Panc1 (cell line): ENCODE measurements around the gene TREML2. TPM values are rescaled to one million over a fixed set of nuclear protein-coding genes. Genes with fewer than 3 reads are reported as not detected.

Source experiments
- ATAC-seq: fragments of 200-7000 bp; cut with Tn5 transposase; 2 replicates; pipeline ENCODE4 v1.9.1; 2020; ENCODE audit warnings: mild to moderate bottlenecking, moderate library complexity
- BruUV-seq: library from RNA; stranded (reverse); fragments of 400-500 nt; replicated peaks from 2 replicates; lab custom pipeline; 2021; lab: Mats Ljungman, UMichigan
- CTCF ChIA-PET: fragments of 300-600 bp; sonication (Branson Sonifier 250); formaldehyde crosslinking; loops from one replicate; lab custom pipeline; 2022; ENCODE audit warnings: antibody characterized with exemption; lab: Charles Lee
- POLR2A ChIA-PET: fragments of 300-600 bp; sonication (Branson Sonifier 250); formaldehyde crosslinking; loops from one replicate; lab custom pipeline; 2022; ENCODE audit warnings: antibody characterized with exemption; lab: Charles Lee
- DNase-seq: peaks from one replicate; pipeline ENCODE4 v3.0.0-alpha.2; 2010; ENCODE audit warnings: low read depth, low spot score
- H3K27ac ChIP-seq: 2 replicates; pipeline ENCODE4 v1.5.1; 2011; ENCODE audit warnings: mild to moderate bottlenecking, low read length, inconsistent platforms
- H3K27me3 ChIP-seq: fragments of 200-500 bp; sonication (Bioruptor generic); 2 replicates; pipeline ENCODE4 v1.6.0; 2014; ENCODE audit warnings: low read length, inconsistent platforms; ENCODE audit not compliant: control insufficient read depth, insufficient read depth
- H3K36me3 ChIP-seq: fragments of 200-500 bp; sonication (Bioruptor generic); 2 replicates; pipeline ENCODE4 v1.5.1; 2014; ENCODE audit warnings: inconsistent platforms, mild to moderate bottlenecking, low read length, moderate library complexity; ENCODE audit not compliant: control insufficient read depth, insufficient read depth
- H3K4me1 ChIP-seq: 2 replicates; pipeline ENCODE4 v1.5.1; 2011; ENCODE audit warnings: inconsistent platforms, mild to moderate bottlenecking, low read length, moderate library complexity; ENCODE audit not compliant: control insufficient read depth, insufficient read depth
- H3K4me3 ChIP-seq, 2 experiments: 2 replicates each; pipeline ENCODE4 v1.5.1; 2011 to 2012; ENCODE audit warnings: low read depth in 2 of 2, low read length in 2 of 2, mild to moderate bottlenecking in 2 of 2, inconsistent platforms in 1 of 2, moderate library complexity in 1 of 2
- H3K9me3 ChIP-seq: fragments of 200-500 bp; sonication (Bioruptor generic); 2 replicates; pipeline ENCODE4 v1.5.1; 2014; ENCODE audit warnings: low read depth, mild to moderate bottlenecking, inconsistent platforms, low read length, moderate library complexity; ENCODE audit not compliant: control insufficient read depth, insufficient read depth
- CTCF ChIP-seq: fragments of 450-650 bp; IDR thresholded peaks from 2 replicates; pipeline ENCODE4 v1.5.1; 2017; ENCODE audit warnings: mild to moderate bottlenecking
- POLR2AphosphoS5 ChIP-seq: IDR thresholded peaks from 2 replicates; pipeline ENCODE4 v1.6.1; 2012; ENCODE audit warnings: mild to moderate bottlenecking, low read depth, low read length, moderate library complexity
- REST ChIP-seq, 2 experiments: IDR thresholded peaks; 2 replicates each; pipeline ENCODE4 v1.6.1; 2011 to 2012; ENCODE audit warnings: low read depth in 2 of 2, control low read depth in 1 of 2, low read length in 1 of 2, mild to moderate bottlenecking in 1 of 2, moderate library complexity in 1 of 2; ENCODE audit not compliant: insufficient read depth in 1 of 2
- SIN3A ChIP-seq: IDR thresholded peaks from 2 replicates; pipeline ENCODE4 v1.6.1; 2012; ENCODE audit warnings: low read depth, mild to moderate bottlenecking, low read length, moderate library complexity, borderline replicate concordance; ENCODE audit not compliant: insufficient read depth
- TCF7L2 ChIP-seq: IDR thresholded peaks from 2 replicates; pipeline ENCODE4 v1.6.1; 2011; ENCODE audit warnings: mild to moderate bottlenecking, low read depth, low read length, inconsistent platforms
- in situ Hi-C: cut with HindIII; loops from 2 replicates; pipeline ENCODE4 v1.10.0; 2016; ENCODE audit warnings: low sequenced_read_pairs, low pct_unique_long_range_greater_than_20kb
- intact Hi-C: fragments of 100-400 bp; cut with micrococcal nuclease; formaldehyde crosslinking; loops from one replicate; pipeline ENCODE4 v1.10.0; 2022; ENCODE audit not compliant: unreplicated experiment
- total RNA-seq: library from RNA; stranded (reverse); gene quantifications from one replicate; pipeline ENCODE4 v1.2.1, GENCODE V29; 2021; ENCODE audit not compliant: unreplicated experiment

The TREML2 gene
- total RNA-seq, 1 experiment from 2014 or later, result not detected

- no peak for TF ChIP-seq REST (IDR thresholded peaks at IDR 0.05; ENCODE audit: insufficient read depth in 1 of 2, low read depth in 2 of 2, low read length in 1 of 2)
- TF ChIP-seq TCF7L2, result no peak
- no peak for TF ChIP-seq CTCF
- TF ChIP-seq SIN3A, result no peak
- no peak for TF ChIP-seq POLR2AphosphoS5
- no TSS peak for BruUV-seq
- H3K9me3 ChIP-seq, result peaks cover 4% of the 10 kb centered on the region; the same call in 1 of the 2 replicates
- intact Hi-C loops (no loop called here), in situ Hi-C loops (no loop called here)
- CTCF ChIA-PET, result no interaction called here
- H3K27me3 ChIP-seq, result no peaks in the 10 kb centered on the region; the same call in none of the 2 replicates
- H3K4me1 ChIP-seq, result no peaks in the 10 kb centered on the region
- POLR2A ChIA-PET, result no interaction called here
- no peaks in the 10 kb centered on the region for H3K36me3 ChIP-seq
- no peak overlapping the region for H3K4me3 ChIP-seq
- DNase-seq (no peak), ATAC-seq (no peak)
- H3K27ac ChIP-seq, result no peak overlapping the region
These were observed 15.7 kb upstream of the TREML2 start for GRCh38 chr6:41216616-41217015.

- Histone ChIP-seq H3K36me3 (no peaks in the 10 kb centered on the region), H3K4me3 (no peak overlapping the region), H3K27ac (no peak overlapping the region), H3K27me3 (peaks cover 8% of the 10 kb centered on the region), H3K9me3 (peaks cover 4% of the 10 kb centered on the region; the same call in 1 of the 2 replicates), H3K4me1 (no peaks in the 10 kb centered on the region)
- in situ Hi-C loops, result no loop called here
- CTCF ChIA-PET, result no interaction called here
- intact Hi-C loops, result no loop called here
- POLR2A ChIA-PET, result no interaction called here
- ATAC-seq (no peak), DNase-seq (no peak)
- BruUV-seq, result no TSS peak
- TF ChIP-seq CTCF, result no peak
- TF ChIP-seq SIN3A, result no peak
- TF ChIP-seq POLR2AphosphoS5, result no peak
- no peak for TF ChIP-seq REST (IDR thresholded peaks at IDR 0.05; ENCODE audit: insufficient read depth in 1 of 2, low read depth in 2 of 2, low read length in 1 of 2)
- TF ChIP-seq TCF7L2, result no peak
These were observed 14.8 kb upstream of the TREML2 start for GRCh38 chr6:41215777-41216176.
